ENCODE data around the gene MMADHC.

GRCh38 chr2:149586063-149586462, 1.5 kb downstream of the MMADHC start:
- TF ChIP-seq CTCF (IDR thresholded peaks at IDR 0.05; ENCODE audit: insufficient read depth, low read depth, low read length) = no peak
- no peak for TF ChIP-seq EZH2 (IDR thresholded peaks at IDR 0.05; ENCODE audit: insufficient read depth, low read length)

Measured in astrocyte (in vitro differentiated cells and primary cell).